BJ (cell line): ENCODE measurements around the gene SHLD1. TPM values are rescaled to one million over a fixed set of nuclear protein-coding genes. Genes with fewer than 3 reads are reported as not detected.

Experiments
- CTCF ChIA-PET: fragments of 350-600 bp; formaldehyde crosslinking; extraction: SDS; loops from one replicate; lab custom pipeline; 2021; ENCODE audit warnings: antibody characterized with exemption, inconsistent platforms; lab: Yijun Ruan, JAX
- POLR2A ChIA-PET: fragments of 300-600 bp; sonication (Branson Sonifier 250); formaldehyde crosslinking; extraction: SDS; loops from one replicate; lab custom pipeline; 2021; ENCODE audit warnings: antibody characterized with exemption; lab: Charles Lee
- DNase-seq: peaks from one replicate; pipeline ENCODE4 v3.0.0-alpha.2; 2011; ENCODE audit warnings: low read depth
- H3K27me3 ChIP-seq: 2 replicates; pipeline ENCODE4 v1.6.0; 2011; ENCODE audit warnings: low read length; ENCODE audit not compliant: control insufficient read depth, insufficient read depth
- H3K36me3 ChIP-seq: 2 replicates; pipeline ENCODE4 v1.5.1; 2011; ENCODE audit warnings: low read length; ENCODE audit not compliant: control insufficient read depth, insufficient read depth
- H3K4me3 ChIP-seq: 2 replicates; pipeline ENCODE4 v1.5.1; 2011; ENCODE audit warnings: low read depth, mild to moderate bottlenecking, control low read depth, low read length
- CTCF ChIP-seq: IDR thresholded peaks from 2 replicates; pipeline ENCODE4 v1.5.1; 2011; ENCODE audit warnings: low read depth, mild to moderate bottlenecking, control low read depth, inconsistent platforms, low read length, moderate library complexity; ENCODE audit not compliant: insufficient read depth
- polyA plus RNA-seq: library from polyadenylated mRNA; depleted of rRNA; stranded (reverse); fragments of >200 nt; gene quantifications from 2 replicates; pipeline ENCODE4 v1.2.3, GENCODE V29; 2011

SHLD1 gene
- polyA plus RNA-seq, 1 experiment, result 2.0 TPM

DNA sequence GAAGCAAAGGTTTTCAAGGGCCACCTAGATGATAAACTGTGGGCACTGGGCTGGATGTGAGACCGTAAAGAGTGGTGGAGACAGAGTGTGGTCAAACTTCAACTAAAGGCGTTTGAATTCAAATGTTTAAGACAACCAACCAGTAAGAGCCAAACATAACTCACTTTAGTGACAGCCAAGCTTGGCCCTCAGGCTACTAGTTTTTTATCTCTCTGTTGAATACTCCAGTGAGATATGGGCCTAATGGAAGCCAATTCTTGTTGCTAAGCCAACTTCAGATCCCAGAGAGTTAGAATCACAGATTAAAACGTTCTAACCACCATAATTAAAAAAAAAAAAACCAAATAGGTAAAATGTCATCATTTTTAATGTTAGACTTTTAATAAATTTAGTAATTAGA is 142.9 kb downstream of the SHLD1 start:
- ChIA-PET POLR2A (no interaction called here), CTCF (no interaction called here)
- Histone ChIP-seq H3K27me3 (peaks cover 2% of the 10 kb centered on the region; the same call in 1 of the 2 replicates), H3K4me3 (no peak overlapping the region), H3K36me3 (no peaks in the 10 kb centered on the region)
- no peak for TF ChIP-seq CTCF
- DNase-seq, result no peak

DNA sequence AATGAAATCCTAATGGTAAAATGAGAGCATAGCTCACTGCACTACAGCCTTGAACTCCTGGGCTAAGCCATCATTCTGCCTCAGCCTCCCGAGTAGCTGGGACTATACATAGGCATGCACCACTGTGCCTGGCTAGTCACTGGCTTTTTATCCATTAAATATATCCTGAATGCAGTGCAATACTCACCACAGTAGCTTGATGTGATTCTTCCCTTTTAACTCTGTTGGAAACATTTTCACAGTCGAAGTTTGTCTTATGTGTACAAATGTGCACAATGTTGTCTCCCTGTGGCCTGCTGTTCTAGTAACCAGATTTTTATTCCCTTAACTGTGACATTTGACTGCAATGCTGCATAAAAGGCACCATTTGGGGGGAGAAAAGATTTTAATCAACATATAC is 143.4 kb downstream of the SHLD1 start:
- ChIA-PET POLR2A (no interaction called here), CTCF (no interaction called here)
- no peaks in the 10 kb centered on the region for H3K36me3 ChIP-seq
- H3K4me3 ChIP-seq, result no peak overlapping the region
- no peak for TF ChIP-seq CTCF
- peaks cover 2% of the 10 kb centered on the region; the same call in 1 of the 2 replicates for H3K27me3 ChIP-seq
- DNase-seq, result no peak

GRCh38 chr20:5895626-5896025 is 145.4 kb downstream of the SHLD1 start:
- DNase-seq, result no peak
- Histone ChIP-seq H3K27me3 (peaks cover 1% of the 10 kb centered on the region; the same call in 1 of the 2 replicates), H3K4me3 (no peak overlapping the region), H3K36me3 (no peaks in the 10 kb centered on the region)
- POLR2A ChIA-PET, result no interaction called here
- no peak for TF ChIP-seq CTCF
- CTCF ChIA-PET, result no interaction called here

DNA sequence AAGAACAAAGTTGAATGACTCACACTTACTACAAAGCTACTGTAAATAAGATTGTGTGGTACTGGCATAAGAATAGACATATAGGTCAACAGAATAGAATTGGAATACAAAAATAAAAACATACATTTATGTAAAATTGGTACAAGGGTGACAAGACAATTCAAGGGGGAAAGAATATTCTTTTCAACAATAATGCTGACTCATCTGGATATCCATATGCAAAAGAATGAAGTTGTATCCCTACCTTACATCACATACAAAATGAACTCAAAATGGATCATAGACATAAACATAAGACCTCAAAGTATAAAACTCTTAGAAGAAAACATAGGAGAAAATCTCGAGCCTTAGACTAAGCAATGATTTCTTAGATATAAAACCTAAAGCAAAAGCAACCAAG is 149.2 kb downstream of the SHLD1 start:
- no peak overlapping the region for H3K4me3 ChIP-seq
- no peaks in the 10 kb centered on the region for H3K27me3 ChIP-seq
- TF ChIP-seq CTCF, result no peak
- H3K36me3 ChIP-seq, result no peaks in the 10 kb centered on the region
- ChIA-PET POLR2A (no interaction called here), CTCF (no interaction called here)
- DNase-seq, result no peak

GRCh38 chr20:5900908-5901307 is 150.7 kb downstream of the SHLD1 start:
- no peaks in the 10 kb centered on the region for H3K27me3 ChIP-seq
- ChIA-PET POLR2A (no interaction called here), CTCF (no interaction called here)
- no peaks in the 10 kb centered on the region for H3K36me3 ChIP-seq
- no peak for DNase-seq
- no peak overlapping the region for H3K4me3 ChIP-seq
- TF ChIP-seq CTCF, result no peak
